ENCODE data around the gene NAT8L. TPM values are rescaled to one million over a fixed set of nuclear protein-coding genes. Genes with fewer than 3 reads are reported as not detected.
A peak's percentile ranks its signal among the peaks of the same experiment; 100 is the strongest.

NAT8L gene
- total RNA-seq, 1 experiment from 2014 or later, result 13.9 TPM

DNA sequence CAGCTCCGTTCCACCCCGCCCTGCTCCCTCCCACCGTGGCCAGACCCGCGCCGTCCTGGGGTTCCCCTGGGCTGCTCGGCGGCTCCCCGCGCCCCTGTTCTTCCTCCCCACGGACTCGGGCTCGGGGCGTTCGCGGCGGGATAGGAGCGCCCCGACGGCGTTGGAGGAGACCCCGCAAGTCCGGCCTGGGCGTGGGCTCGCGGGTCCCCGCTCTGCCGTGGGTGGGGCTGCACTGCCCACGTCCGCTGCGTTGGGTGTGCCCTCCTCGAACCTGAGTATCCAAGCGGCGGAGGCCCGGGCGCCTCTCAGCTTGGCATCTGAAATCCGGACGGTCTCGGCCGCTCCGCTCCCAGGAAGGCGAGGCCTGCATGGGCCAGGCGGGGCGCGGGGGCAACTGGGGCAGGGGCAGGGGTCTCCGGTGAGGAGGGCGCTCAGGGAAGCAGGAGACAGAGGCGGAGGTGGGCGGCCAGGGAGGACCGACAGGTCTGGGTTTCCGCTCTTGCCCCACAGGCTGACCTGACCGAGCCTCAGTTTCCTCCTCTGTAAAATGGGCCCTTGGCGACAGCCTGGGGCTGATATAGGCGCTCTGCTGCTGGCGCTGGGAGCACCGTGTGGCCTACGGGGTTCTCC lies 12.0 kb upstream of the NAT8L start:
- Histone ChIP-seq H2BK120ac (ENCODE audit: low read depth, low read length, poor library complexity, severe bottlenecking) (no peak overlapping the region), H2AFZ (ENCODE audit: low read length) (no peak overlapping the region), H3K27ac (ENCODE audit: insufficient read length, low read depth, low read length) (no peak overlapping the region), H3K9ac (ENCODE audit: extremely low read depth, insufficient read length, low read length) (no peak overlapping the region), H3K79me2 (ENCODE audit: insufficient read depth, low read length) (no peaks in the 10 kb centered on the region), H4K20me1 (ENCODE audit: control insufficient read depth, insufficient read depth, insufficient read length) (no peaks in the 10 kb centered on the region), H2BK15ac (ENCODE audit: low read depth, low read length) (no peak overlapping the region), H3K56ac (ENCODE audit: insufficient read length, low read depth, low read length) (no peak overlapping the region), H2BK5ac (ENCODE audit: insufficient read length, low read length) (no peak overlapping the region), H3K4me1 (ENCODE audit: insufficient read depth, low read length) (no peaks in the 10 kb centered on the region; the same call in 1 of the 2 replicates), H3K79me1 (ENCODE audit: insufficient read depth, low read depth, low read length, poor library complexity, severe bottlenecking) (no peaks in the 10 kb centered on the region), H3K4ac (ENCODE audit: low read depth, low read length) (no peak overlapping the region), H2AK5ac (ENCODE audit: insufficient read length, low read length) (no peak overlapping the region), H3K27me3 (ENCODE audit: insufficient read depth, low read length) (peaks cover 8% of the 10 kb centered on the region), H3K14ac (ENCODE audit: insufficient read depth, low read length) (no peak overlapping the region), H4K8ac (replicated peaks; ENCODE audit: insufficient read length, low read depth, low read length) (no peak overlapping the region), H3K18ac (ENCODE audit: insufficient read length, low read depth, low read length) (no peak overlapping the region), H2BK12ac (ENCODE audit: insufficient read length, low read depth, low read length) (no peak overlapping the region), H3K23ac (ENCODE audit: insufficient read length, low read depth, low read length) (no peak overlapping the region), H2BK20ac (ENCODE audit: low read depth, low read length, poor library complexity, severe bottlenecking) (no peak overlapping the region), H4K5ac (ENCODE audit: insufficient read length, low read depth, low read length) (no peak overlapping the region), H3K23me2 (ENCODE audit: insufficient read length, low read depth, low read length, poor library complexity, severe bottlenecking) (no peaks in the 10 kb centered on the region), H3K9me3 (ENCODE audit: control insufficient read depth, low read depth, low read length) (no peaks in the 10 kb centered on the region), H3K4me2 (ENCODE audit: insufficient read depth, insufficient read length, low read length) (no peak overlapping the region), H4K91ac (ENCODE audit: insufficient read length, low read depth, low read length) (no peak overlapping the region), H3T11ph (ENCODE audit: low read length) (no peak overlapping the region)
- Mint-ChIP-seq H3K27ac (no peak overlapping the region), H3K27me3 (ENCODE audit: low read depth) (peaks cover 56% of the 10 kb centered on the region), H3K9me3 (no peaks in the 10 kb centered on the region), H3K4me1 (peaks cover 9 to 11% of the 10 kb centered on the region in 2 experiments), H3K36me3 (ENCODE audit: insufficient read depth in 1 of 3, low read depth in 3 of 3) (no peaks in the 10 kb centered on the region; a peak in 1 of 7 replicates), H3K4me3 (no peak overlapping the region)
- no CpG with 5 or more reads among the region's 57 CpGs for whole genome bisulfite sequencing (ENCODE audit: extremely low coverage, insufficient read length, low lambda C conversion rate)
- no peak for TF ChIP-seq CTCF (conservative IDR thresholded peaks at IDR 0.05)
- DNase-seq, result peak; percentile 27

All from H9 (cell line).